SK-N-SH treated with all-trans-retinoic acid at 6 μM for 48 hours (cell line): ENCODE measurements around the gene PPP1R3A.

Source experiments
- ATAC-seq: fragments of 200-7000 bp; cut with Tn5 transposase; 3 replicates; pipeline ENCODE4 v1.9.1; 2020; ENCODE audit warnings: mild to moderate bottlenecking, moderate library complexity
- ARNTL ChIP-seq: fragments of 450-650 bp; formaldehyde crosslinking; IDR thresholded peaks from 2 replicates; pipeline ENCODE4 v1.5.0; 2020; ENCODE audit warnings: low read depth, mild to moderate bottlenecking, moderate library complexity, borderline replicate concordance
- BACH2 ChIP-seq: fragments of 250-450 bp; sonication (Bioruptor Pico); IDR thresholded peaks from 2 replicates; pipeline ENCODE4 v1.9.0; 2021; ENCODE audit warnings: mild to moderate bottlenecking, borderline replicate concordance
- CSDC2 ChIP-seq: fragments of 250-450 bp; sonication (Bioruptor Pico); IDR thresholded peaks from 2 replicates; pipeline ENCODE4 v1.5.0; 2020; ENCODE audit warnings: mild to moderate bottlenecking, moderate library complexity
- ESRRG ChIP-seq: fragments of 250-450 bp; sonication (Bioruptor Pico); IDR thresholded peaks from 2 replicates; pipeline ENCODE4 v1.6.1; 2021; ENCODE audit warnings: mild to moderate bottlenecking
- PPARA ChIP-seq: fragments of 250-450 bp; sonication (Bioruptor Pico); IDR thresholded peaks from 2 replicates; pipeline ENCODE4 v1.5.0; 2020; ENCODE audit warnings: mild to moderate bottlenecking, borderline replicate concordance
- RARB ChIP-seq: fragments of 250-450 bp; sonication (Bioruptor Pico); IDR thresholded peaks from 2 replicates; pipeline ENCODE4 v1.8.0; 2021; ENCODE audit warnings: mild to moderate bottlenecking, moderate library complexity
- SNAI2 ChIP-seq: fragments of 250-450 bp; sonication (Bioruptor Pico); IDR thresholded peaks from 2 replicates; pipeline ENCODE4 v1.5.0; 2020; ENCODE audit warnings: mild to moderate bottlenecking, moderate library complexity
- TCF4 ChIP-seq: fragments of 250-450 bp; sonication (Bioruptor Pico); IDR thresholded peaks from 2 replicates; pipeline ENCODE4 v1.8.0; 2021; ENCODE audit warnings: mild to moderate bottlenecking, moderate library complexity, borderline replicate concordance
- TOX ChIP-seq: fragments of 250-450 bp; sonication (Bioruptor Pico); IDR thresholded peaks from 2 replicates; pipeline ENCODE4 v1.8.0; 2021; ENCODE audit warnings: mild to moderate bottlenecking, moderate library complexity, borderline replicate concordance
- ZC3H10 ChIP-seq: fragments of 250-450 bp; sonication (Bioruptor Pico); IDR thresholded peaks from 2 replicates; pipeline ENCODE4 v1.5.1; 2021; ENCODE audit warnings: mild to moderate bottlenecking, moderate library complexity
- ZFP30 ChIP-seq: fragments of 450-650 bp; formaldehyde crosslinking; IDR thresholded peaks from 2 replicates; pipeline ENCODE4 v1.5.0; 2022; ENCODE audit warnings: mild to moderate bottlenecking, moderate library complexity
- ZNF565 ChIP-seq: fragments of 450-650 bp; formaldehyde crosslinking; conservative IDR thresholded peaks from 2 replicates; pipeline ENCODE4 v1.5.0; 2020; ENCODE audit warnings: low read depth, mild to moderate bottlenecking, moderate library complexity
- ZNF70 ChIP-seq: fragments of 450-650 bp; formaldehyde crosslinking; IDR thresholded peaks from 2 replicates; pipeline ENCODE4 v1.5.0; 2020; ENCODE audit warnings: mild to moderate bottlenecking, moderate library complexity
- TF ChIP-seq, protein P1 (sequence below): fragments of 250-450 bp; sonication (Bioruptor Pico); IDR thresholded peaks from 2 replicates; pipeline ENCODE4 v1.5.1; 2021; ENCODE audit warnings: mild to moderate bottlenecking, moderate library complexity
- TF ChIP-seq, protein P2 (sequence below): fragments of 250-450 bp; sonication (Bioruptor Pico); IDR thresholded peaks from 2 replicates; pipeline ENCODE4 v1.5.0; 2020; ENCODE audit warnings: mild to moderate bottlenecking, moderate library complexity
- TF ChIP-seq, protein P3 (sequence below): fragments of 250-450 bp; sonication (Bioruptor Pico); IDR thresholded peaks from 2 replicates; pipeline ENCODE4 v1.8.0; 2020; ENCODE audit warnings: mild to moderate bottlenecking, moderate library complexity, borderline replicate concordance
- TF ChIP-seq, protein P4 (sequence below): fragments of 250-450 bp; sonication (Bioruptor Pico); IDR thresholded peaks from 2 replicates; pipeline ENCODE4 v1.5.1; 2020; ENCODE audit warnings: low read depth, mild to moderate bottlenecking, moderate library complexity
- TF ChIP-seq, protein P5 (sequence below): fragments of 250-450 bp; sonication (Bioruptor Pico); IDR thresholded peaks from 2 replicates; pipeline ENCODE4 v1.8.0; 2021; ENCODE audit warnings: low read depth, mild to moderate bottlenecking, moderate library complexity, borderline replicate concordance

The PPP1R3A gene

DNA sequence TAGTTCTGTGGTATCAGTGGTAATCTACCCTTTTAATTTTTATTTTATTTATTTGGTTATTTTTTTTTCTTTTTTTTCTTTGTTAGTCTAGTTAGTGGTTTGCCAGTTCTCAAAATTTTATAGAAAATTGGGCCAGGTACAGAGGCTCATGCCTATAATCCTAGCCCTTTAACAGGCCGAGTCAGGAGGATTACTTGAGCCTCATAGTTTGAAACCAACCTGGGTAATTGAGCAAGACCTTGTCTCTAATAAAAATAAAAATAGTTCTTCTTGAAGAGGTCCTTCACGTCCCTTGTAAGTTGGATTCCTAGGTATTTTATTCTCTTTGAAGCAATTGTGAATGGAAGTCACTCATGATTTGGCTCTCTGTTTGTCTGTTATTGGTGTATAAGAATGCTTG is 51.5 kb downstream of the PPP1R3A start (continued):
- TF ChIP-seq, protein P1, sequence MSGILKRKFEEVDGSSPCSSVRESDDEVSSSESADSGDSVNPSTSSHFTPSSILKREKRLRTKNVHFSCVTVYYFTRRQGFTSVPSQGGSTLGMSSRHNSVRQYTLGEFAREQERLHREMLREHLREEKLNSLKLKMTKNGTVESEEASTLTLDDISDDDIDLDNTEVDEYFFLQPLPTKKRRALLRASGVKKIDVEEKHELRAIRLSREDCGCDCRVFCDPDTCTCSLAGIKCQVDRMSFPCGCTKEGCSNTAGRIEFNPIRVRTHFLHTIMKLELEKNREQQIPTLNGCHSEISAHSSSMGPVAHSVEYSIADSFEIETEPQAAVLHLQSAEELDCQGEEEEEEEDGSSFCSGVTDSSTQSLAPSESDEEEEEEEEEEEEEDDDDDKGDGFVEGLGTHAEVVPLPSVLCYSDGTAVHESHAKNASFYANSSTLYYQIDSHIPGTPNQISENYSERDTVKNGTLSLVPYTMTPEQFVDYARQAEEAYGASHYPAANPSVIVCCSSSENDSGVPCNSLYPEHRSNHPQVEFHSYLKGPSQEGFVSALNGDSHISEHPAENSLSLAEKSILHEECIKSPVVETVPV (CRISPR knock-in tag): no peak
- TF ChIP-seq, all 23 proteins: peak for 0

DNA sequence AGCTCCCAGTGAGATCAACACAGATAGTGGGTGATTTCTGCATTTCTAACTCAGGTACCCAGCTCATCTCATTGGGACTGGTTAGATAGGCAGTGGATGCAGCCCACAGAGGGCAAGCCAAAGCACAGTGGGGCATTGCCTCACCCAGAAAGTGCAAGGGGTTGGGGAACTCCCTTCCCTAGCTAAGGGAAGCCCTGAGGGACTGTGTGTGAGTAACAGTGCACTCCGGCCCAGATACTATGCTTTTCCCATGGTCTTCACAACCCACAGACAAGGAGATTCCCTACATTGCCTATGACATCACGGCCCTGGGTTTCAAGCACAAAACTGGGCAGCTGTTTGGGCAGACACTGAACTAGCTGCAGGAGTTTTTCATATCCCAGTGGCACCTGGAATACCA is 62.8 kb downstream of the PPP1R3A start:
- no peak for ATAC-seq

DNA sequence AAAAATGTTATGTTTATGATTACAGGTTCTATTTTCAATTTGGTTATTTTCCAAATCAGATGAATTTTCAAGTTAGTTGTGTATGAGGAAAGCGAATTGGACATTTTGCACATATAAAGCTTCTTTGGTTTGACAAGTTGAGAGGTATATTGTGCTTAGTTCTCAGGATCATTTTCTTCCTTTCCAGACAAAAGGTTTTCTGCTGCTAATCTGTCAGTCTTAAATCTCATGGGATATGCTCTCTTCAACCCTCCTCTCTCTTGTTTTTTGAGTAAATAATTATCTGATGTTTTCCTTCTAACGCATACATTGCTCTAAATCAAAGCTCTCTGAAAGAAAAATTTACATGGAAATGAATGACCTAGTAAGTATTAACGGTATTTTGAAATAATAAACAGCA is 77.9 kb downstream of the PPP1R3A start:
- TF ChIP-seq, protein P2, sequence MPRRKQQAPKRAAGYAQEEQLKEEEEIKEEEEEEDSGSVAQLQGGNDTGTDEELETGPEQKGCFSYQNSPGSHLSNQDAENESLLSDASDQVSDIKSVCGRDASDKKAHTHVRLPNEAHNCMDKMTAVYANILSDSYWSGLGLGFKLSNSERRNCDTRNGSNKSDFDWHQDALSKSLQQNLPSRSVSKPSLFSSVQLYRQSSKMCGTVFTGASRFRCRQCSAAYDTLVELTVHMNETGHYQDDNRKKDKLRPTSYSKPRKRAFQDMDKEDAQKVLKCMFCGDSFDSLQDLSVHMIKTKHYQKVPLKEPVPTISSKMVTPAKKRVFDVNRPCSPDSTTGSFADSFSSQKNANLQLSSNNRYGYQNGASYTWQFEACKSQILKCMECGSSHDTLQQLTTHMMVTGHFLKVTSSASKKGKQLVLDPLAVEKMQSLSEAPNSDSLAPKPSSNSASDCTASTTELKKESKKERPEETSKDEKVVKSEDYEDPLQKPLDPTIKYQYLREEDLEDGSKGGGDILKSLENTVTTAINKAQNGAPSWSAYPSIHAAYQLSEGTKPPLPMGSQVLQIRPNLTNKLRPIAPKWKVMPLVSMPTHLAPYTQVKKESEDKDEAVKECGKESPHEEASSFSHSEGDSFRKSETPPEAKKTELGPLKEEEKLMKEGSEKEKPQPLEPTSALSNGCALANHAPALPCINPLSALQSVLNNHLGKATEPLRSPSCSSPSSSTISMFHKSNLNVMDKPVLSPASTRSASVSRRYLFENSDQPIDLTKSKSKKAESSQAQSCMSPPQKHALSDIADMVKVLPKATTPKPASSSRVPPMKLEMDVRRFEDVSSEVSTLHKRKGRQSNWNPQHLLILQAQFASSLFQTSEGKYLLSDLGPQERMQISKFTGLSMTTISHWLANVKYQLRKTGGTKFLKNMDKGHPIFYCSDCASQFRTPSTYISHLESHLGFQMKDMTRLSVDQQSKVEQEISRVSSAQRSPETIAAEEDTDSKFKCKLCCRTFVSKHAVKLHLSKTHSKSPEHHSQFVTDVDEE (CRISPR knock-in tag): no peak
- TF ChIP-seq, protein P3, sequence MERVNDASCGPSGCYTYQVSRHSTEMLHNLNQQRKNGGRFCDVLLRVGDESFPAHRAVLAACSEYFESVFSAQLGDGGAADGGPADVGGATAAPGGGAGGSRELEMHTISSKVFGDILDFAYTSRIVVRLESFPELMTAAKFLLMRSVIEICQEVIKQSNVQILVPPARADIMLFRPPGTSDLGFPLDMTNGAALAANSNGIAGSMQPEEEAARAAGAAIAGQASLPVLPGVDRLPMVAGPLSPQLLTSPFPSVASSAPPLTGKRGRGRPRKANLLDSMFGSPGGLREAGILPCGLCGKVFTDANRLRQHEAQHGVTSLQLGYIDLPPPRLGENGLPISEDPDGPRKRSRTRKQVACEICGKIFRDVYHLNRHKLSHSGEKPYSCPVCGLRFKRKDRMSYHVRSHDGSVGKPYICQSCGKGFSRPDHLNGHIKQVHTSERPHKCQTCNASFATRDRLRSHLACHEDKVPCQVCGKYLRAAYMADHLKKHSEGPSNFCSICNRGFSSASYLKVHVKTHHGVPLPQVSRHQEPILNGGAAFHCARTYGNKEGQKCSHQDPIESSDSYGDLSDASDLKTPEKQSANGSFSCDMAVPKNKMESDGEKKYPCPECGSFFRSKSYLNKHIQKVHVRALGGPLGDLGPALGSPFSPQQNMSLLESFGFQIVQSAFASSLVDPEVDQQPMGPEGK (CRISPR knock-in tag): no peak
- TF ChIP-seq ARNTL (CRISPR knock-in tag): no peak
- TF ChIP-seq SNAI2: no peak
- TF ChIP-seq TOX (CRISPR knock-in tag): no peak
- TF ChIP-seq CSDC2: no peak
- TF ChIP-seq, protein P4, sequence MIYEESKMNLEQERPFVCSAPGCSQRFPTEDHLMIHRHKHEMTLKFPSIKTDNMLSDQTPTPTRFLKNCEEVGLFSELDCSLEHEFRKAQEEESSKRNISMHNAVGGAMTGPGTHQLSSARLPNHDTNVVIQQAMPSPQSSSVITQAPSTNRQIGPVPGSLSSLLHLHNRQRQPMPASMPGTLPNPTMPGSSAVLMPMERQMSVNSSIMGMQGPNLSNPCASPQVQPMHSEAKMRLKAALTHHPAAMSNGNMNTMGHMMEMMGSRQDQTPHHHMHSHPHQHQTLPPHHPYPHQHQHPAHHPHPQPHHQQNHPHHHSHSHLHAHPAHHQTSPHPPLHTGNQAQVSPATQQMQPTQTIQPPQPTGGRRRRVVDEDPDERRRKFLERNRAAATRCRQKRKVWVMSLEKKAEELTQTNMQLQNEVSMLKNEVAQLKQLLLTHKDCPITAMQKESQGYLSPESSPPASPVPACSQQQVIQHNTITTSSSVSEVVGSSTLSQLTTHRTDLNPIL (CRISPR knock-in tag): no peak
- TF ChIP-seq ZC3H10: no peak
- TF ChIP-seq ESRRG (CRISPR knock-in tag): no peak
- TF ChIP-seq, all 23 proteins: peak for 0

More for the DNA sequence above, 62.8 kb downstream of the PPP1R3A start:
- TF ChIP-seq TCF4: no peak
- TF ChIP-seq, protein P1 (CRISPR knock-in tag): no peak
- no peak for TF ChIP-seq ZNF70 (CRISPR knock-in tag)
- no peak for TF ChIP-seq ZFP30 (CRISPR knock-in tag)
- TF ChIP-seq, protein P3 (CRISPR knock-in tag): no peak
- TF ChIP-seq PPARA (CRISPR knock-in tag): no peak
- TF ChIP-seq ARNTL (CRISPR knock-in tag): no peak

DNA sequence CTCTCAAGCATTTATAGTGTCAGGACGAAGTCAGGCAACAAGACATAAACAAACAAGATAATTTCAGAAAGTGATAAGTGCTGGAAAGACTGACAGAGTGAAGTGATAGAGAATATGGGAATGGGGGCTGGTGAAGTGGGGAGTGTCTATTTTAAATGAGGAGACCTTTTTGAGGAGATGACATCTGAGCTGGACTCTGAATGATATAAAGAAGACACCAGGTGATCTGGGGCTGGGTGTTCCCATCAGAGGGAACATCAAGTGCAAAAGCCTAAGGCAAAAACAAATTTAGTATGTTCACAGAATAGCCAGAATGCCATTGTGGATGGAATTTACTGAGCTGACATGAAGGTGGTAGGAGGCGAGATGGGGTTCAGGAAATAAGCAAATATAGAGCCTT is 83.4 kb downstream of the PPP1R3A start:
- ATAC-seq: no peak
- no peak for TF ChIP-seq SNAI2
- TF ChIP-seq, protein P5, sequence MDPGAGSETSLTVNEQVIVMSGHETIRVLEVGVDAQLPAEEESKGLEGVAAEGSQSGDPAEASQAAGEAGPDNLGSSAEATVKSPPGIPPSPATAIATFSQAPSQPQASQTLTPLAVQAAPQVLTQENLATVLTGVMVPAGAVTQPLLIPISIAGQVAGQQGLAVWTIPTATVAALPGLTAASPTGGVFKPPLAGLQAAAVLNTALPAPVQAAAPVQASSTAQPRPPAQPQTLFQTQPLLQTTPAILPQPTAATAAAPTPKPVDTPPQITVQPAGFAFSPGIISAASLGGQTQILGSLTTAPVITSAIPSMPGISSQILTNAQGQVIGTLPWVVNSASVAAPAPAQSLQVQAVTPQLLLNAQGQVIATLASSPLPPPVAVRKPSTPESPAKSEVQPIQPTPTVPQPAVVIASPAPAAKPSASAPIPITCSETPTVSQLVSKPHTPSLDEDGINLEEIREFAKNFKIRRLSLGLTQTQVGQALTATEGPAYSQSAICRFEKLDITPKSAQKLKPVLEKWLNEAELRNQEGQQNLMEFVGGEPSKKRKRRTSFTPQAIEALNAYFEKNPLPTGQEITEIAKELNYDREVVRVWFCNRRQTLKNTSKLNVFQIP (CRISPR knock-in tag): no peak
- TF ChIP-seq, protein P2 (CRISPR knock-in tag): no peak
- no peak for TF ChIP-seq ZNF70 (CRISPR knock-in tag)
- no peak for TF ChIP-seq RARB (CRISPR knock-in tag)
- TF ChIP-seq ZC3H10: no peak
- TF ChIP-seq PPARA (CRISPR knock-in tag): no peak
- TF ChIP-seq TOX (CRISPR knock-in tag): no peak
- no peak for TF ChIP-seq ARNTL (CRISPR knock-in tag)
- no peak for TF ChIP-seq ZNF565 (CRISPR knock-in tag)
- no peak for TF ChIP-seq BACH2
- no peak for TF ChIP-seq ZFP30 (CRISPR knock-in tag)
- no peak for TF ChIP-seq TCF4
- no peak for TF ChIP-seq CSDC2
- TF ChIP-seq ESRRG (CRISPR knock-in tag): no peak

More for the DNA sequence above, 77.9 kb downstream of the PPP1R3A start:
- ATAC-seq: no peak
